HG03135 (cell line): ENCODE results near the gene SLC24A3.

Experiments
- ATAC-seq: cut with Tn5 transposase; IDR thresholded peaks from one replicate; pipeline ENCODE4 v1.9.1; 2021; ENCODE audit warnings: mild to moderate bottlenecking, moderate library complexity; ENCODE audit not compliant: unreplicated experiment

SLC24A3 gene

GRCh38 chr20:19236371-19237055 is 24.1 kb downstream of the SLC24A3 start:
- no peak for ATAC-seq

GRCh38 chr20:19241440-19241839 is 29.0 kb downstream of the SLC24A3 start:
- no peak for ATAC-seq

GRCh38 chr20:19244291-19244690 is 31.8 kb downstream of the SLC24A3 start:
- ATAC-seq, result no peak

DNA sequence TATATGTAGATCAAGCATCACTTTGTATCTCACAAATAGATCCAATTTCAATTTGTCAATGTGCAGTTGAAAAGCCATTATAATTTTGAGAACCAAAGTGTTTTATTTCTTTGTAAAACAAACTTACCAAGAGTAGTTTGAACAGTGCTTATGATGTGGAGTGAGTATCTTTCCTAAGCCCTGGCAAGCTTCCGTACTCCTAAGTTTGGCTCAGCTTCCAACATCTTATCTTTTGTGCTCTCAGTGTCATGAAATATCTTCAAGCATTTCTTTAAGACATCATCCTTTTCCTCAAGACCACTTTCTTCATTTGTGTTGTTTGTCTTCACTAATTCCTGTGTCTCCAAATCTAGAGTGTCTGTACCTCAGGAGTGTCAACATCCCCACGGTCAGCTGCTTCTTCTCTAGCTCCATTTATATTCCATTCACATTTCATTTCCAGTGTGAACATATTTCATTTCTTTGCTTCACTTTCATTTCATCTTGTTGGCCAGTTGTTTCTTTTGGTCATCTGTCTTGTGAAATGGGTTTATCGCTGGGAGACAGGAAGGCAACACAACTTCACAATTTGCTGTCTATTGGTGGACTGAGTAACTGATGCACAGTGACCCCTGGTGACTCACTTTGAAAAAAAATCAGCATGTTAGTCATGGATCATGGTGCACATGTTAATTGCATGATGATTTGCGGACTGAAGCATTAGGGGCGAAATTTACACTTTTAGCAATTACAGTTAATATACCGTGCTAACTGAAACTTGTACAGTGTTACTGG is 36.9 kb downstream of the SLC24A3 start:
- ATAC-seq, result no peak

DNA sequence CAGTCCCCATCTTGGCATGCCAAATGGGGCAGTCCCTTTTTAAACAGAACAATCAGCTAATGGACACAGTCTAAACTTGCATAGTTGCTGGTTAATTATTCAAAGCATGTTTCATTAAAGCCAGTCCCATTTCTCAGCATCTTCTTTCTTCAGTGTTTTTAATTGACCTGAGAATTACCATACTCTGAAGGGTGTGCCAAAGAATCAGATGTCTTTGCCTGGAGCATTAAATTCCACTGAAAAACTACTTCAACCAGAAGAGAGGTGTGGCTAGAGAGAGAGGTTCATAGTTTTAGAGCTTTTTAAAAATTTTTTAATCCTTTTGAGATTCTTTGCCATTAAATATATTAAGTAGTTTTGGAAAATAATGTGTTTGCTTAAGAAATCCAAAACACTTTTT is 37.9 kb downstream of the SLC24A3 start:
- ATAC-seq, result no peak

DNA sequence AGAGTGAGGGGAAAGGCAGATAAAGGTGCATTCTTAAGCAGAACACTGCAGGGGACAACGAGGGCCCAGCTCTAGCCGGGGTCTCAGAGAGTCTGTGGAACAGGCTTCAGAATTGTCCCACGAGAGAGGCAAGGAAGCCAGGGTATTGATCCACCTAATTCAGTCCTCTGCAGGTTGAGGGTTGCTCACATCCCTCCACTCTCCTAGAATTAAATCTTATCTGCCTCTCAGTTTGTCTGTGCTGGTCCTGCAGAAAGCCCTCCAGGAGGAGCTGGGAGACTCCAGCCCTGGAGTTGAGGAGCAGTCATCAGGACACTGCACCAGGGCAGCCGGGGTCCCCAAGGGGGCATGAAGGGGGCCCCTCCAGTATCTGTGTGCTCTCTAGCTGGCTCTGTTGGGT is 39.1 kb downstream of the SLC24A3 start:
- ATAC-seq, result no peak

DNA sequence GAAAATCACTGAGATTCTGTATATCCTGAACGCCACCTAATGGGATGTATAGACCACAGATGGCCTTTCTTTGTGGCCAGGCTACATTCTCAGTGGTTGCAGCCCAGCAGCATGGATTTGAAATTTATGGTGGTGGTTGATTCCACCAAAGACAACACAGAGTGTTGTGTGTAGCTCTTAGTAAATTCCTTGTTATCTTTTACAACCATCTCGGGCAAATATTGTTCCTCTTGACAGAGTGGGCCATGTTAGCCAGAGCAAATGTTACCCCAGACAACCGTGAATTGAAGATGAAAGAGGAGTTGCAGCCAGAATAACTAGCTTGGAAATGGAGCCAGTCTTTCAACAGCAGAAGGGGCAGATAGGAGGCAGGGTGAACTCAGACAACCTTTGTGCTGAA is 39.5 kb downstream of the SLC24A3 start:
- ATAC-seq, result no peak

GRCh38 chr20:19252451-19253120 is 40.1 kb downstream of the SLC24A3 start:
- ATAC-seq, result no peak

DNA sequence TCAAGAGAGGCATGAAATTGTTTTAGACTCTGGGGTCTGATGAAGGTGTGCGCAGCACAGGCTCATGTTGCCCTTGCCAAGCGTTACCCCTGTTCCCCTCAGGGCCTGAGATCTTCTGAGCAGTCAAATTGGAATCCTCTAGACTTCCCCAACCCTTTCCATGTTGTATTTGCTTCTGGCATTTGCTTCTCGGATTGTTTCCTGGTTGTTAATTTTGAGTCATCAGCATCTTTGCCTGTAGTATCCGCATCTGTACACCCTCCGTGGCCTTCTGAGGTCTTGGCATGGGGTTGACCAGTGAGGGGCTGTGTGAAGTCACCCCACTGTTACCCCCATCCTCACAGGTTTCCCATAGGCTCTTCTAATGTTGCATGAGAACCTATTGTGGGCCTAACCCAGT is 40.9 kb downstream of the SLC24A3 start:
- ATAC-seq, result no peak

DNA sequence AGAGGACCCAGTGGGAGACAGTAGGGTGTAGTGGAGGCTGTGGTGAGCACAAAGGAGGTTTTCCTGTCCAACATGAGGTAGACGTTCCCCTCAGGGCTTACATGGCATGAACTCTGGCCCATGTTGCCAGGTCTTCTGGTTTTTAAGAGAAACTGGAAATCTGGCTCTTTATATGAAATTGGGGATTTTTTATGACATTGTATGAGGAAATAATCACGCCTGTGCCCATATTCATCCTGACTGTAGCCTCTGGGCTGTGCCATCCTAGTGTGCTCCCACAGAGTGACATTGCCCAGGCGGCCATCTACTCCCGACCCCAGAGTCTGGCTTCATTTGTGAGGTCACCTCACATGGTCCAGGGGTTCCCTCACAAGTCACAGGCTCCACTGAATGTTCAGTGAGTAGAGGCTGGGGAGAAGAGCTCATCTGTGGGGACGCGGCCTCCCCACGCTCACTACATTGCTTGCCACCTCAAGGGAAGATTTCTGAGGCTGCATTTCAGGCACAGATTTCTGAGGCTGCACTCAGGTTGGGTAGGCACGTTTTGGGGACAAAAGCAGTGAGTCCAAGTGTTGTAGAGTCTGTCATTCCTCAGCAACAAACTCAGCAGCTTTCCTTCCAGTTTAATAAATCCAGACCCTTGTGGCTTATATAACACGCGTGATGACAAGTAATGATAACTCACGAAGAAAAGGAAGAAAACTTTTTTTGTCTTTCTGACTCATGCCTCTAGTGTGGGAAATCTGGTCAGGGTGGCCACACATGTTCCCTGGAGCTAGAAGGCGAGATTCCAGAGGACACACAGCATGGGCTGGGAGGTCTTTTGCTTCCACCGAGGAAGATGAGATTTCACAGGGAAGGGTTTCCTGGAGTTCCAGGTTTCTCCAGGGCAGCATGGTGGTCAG is 41.7 kb downstream of the SLC24A3 start:
- no peak for ATAC-seq

DNA sequence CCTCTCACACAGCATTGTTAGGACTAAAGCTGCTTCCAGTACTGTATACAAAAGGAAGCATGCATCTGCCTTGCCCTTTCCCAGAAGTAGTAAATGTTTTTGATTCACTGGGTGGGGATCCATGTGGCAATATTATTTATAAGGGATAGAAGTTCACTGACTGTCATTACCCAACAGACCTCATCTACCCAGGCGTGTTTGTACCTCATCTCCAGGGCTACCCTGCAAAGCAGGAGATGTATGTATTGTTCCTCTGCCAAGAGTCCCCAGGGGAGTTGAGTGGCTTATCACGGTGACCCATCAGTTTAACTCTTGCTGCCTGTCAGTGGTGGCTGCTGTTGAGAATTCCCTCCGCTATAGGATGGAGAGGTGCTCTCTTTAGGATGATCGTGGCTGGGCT is 42.5 kb downstream of the SLC24A3 start:
- ATAC-seq, result no peak

GRCh38 chr20:19256085-19256484 is 43.6 kb downstream of the SLC24A3 start:
- ATAC-seq, result no peak

GRCh38 chr20:19256906-19257595 is 44.6 kb downstream of the SLC24A3 start:
- no peak for ATAC-seq

DNA sequence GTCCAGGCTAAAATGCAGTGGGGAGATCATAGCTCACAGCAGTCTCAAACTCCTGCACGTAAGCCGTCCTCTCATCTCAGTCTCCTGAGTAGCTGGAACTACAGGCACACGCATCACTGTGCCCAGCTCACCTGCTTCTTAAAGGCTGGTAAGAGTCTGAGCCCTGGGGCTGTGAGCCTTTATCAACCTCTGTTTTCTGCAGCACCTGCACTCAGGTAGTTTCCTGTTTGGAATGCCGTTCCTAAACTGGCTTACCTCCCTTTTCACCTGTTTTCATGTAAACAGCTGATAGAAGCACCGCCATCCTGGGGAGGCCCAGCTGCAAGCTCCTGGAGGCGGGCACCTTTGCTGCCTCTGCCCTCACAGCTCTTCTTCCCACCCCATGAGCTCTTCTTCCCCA is 45.4 kb downstream of the SLC24A3 start:
- no peak for ATAC-seq

DNA sequence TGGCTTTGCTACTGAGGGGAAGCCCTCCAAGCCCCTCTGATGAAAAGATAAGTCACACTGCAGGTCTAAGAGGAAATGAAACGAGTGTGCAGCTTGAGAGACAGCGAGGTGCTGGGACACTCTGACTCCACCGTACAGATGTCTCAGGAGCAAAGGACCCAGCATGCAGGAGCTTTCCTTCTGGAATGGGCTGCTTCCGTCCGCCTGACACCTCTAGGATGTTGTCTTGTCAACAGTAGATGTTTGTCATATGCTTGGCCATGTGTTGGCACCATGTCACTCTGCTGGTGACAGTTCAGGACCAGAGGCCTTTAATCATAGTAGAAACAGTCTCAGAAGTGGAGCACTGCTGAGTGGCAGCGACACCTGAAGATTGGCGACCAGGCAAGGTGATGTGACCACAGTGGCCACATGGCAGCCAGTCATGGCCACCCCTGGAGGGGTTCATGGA is 46.7 kb downstream of the SLC24A3 start:
- no peak for ATAC-seq

DNA sequence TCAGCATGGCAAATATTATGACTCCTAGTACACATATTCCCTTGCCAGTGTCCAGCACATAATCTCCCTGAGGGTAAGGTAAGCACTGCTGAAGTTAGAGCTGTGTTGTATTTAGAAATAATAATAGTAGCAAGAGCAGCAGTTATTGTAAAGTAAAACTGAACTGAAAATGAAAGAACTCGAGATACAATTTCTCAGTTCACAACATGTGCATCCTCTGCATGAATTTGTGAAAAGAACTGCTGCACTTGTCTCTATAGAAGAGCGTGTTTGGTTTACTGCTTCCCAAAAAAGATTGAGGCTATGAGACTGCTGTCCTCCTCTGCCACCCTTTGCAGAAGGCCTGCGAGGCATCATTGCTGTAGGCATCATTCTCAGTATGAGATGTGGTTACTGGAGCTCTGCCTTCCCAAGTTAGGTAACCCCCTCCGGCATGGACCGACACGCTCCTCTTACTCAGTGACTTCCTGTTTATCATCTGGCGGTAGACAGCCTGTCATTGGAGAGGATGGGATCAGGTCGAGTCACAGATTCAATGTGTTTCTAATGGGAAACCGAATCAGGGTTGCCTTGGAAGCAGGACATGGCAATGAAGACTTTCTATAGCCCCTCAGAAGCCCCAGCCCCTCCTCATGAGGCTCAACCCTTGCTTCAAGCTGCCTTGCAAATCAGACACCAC is 48.1 kb downstream of the SLC24A3 start:
- peak; percentile 49 for ATAC-seq

GRCh38 chr20:19264191-19264590 is 51.7 kb downstream of the SLC24A3 start:
- ATAC-seq, result no peak

DNA sequence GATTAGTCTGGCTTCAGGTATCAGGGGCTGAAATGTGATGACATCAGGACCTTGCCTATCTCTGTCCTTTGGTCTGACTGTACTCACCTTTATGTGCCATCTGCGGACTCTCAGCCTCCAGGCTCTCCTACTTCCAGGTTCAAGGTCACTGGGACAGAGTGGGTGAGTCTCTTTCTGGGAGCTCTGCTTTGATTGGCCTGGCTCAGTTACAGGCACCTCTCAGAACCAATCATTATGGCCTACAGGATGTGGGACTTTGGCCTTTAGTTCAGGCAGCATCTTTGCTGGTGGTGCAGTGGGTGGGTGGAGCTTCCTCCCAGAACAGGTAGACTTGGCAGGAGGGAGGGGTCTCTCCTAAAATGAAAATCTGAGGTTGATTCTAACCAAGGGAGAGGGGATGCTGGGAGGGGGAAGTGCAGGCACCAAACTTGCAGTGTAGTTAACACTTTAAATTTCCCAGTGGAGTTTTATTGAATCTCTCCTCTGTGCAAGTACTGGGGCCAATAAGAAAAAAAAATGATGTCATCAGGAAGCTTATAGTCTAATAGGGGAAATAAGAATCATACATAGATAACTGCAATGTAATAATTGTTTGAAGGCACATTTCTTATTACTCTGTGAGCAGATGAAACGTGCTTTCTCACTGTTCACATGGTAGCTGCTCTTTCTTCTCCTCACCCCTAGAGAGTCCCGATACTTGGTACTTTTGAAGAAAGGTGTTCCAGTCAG is 53.4 kb downstream of the SLC24A3 start:
- no peak for ATAC-seq

- ATAC-seq, result no peak
Observed at GRCh38 chr20:19268426-19268825, 56.0 kb downstream of the SLC24A3 start.
